Skeletal muscle tissue (tissue), 4 donors: Measurements from ENCODE around the gene TNPO1. TPM values are rescaled to one million over a fixed set of nuclear protein-coding genes. Genes with fewer than 3 reads are reported as not detected.
"Not testable (repeated sequence)": the region's sequence is repeated elsewhere in the genome, so short reads cannot be mapped to it uniquely, and the experiment has no call there.

Experiments
- H3K27ac ChIP-seq: one replicate; pipeline ENCODE4 v1.7.0; 2013; ENCODE audit warnings: mild to moderate bottlenecking, low read depth, low read length, inconsistent platforms
- H3K27me3 ChIP-seq, 3 donors: one replicate each; pipeline ENCODE4 v1.7.0; 2013; ENCODE audit warnings: low read length in 3 of 3; ENCODE audit not compliant: control insufficient read depth in 3 of 3, insufficient read depth in 3 of 3
- H3K36me3 ChIP-seq, 3 donors: one replicate each; pipeline ENCODE4 v1.7.0; 2013; ENCODE audit warnings: low read length in 3 of 3; ENCODE audit not compliant: control insufficient read depth in 3 of 3, insufficient read depth in 3 of 3
- H3K4me1 ChIP-seq, 3 donors: one replicate each; pipeline ENCODE4 v1.7.0; 2013; ENCODE audit warnings: low read length in 3 of 3, mild to moderate bottlenecking in 3 of 3; ENCODE audit not compliant: control insufficient read depth in 3 of 3, insufficient read depth in 3 of 3
- H3K4me3 ChIP-seq, 3 donors: one replicate each; pipeline ENCODE4 v1.7.0; 2013; ENCODE audit warnings: low read length in 3 of 3
- H3K9ac ChIP-seq, 3 donors: one replicate each; pipeline ENCODE4 v1.7.0; 2013; ENCODE audit warnings: low read length in 3 of 3, mild to moderate bottlenecking in 3 of 3, moderate library complexity in 2 of 3, low read depth in 1 of 3
- H3K9me3 ChIP-seq, 3 donors: one replicate each; pipeline ENCODE4 v1.7.0; 2013; ENCODE audit warnings: low read length in 3 of 3; ENCODE audit not compliant: control insufficient read depth in 3 of 3
- total RNA-seq: library from RNA; depleted of rRNA; stranded (reverse); fragments of >200 nt; gene quantifications from one replicate; pipeline ENCODE4 v1.2.3, GENCODE V29; 2014
- donor health status: Osteomylitis.

Gene TNPO1
- total RNA-seq, 1 donor from 2014 or later = 111 TPM

DNA sequence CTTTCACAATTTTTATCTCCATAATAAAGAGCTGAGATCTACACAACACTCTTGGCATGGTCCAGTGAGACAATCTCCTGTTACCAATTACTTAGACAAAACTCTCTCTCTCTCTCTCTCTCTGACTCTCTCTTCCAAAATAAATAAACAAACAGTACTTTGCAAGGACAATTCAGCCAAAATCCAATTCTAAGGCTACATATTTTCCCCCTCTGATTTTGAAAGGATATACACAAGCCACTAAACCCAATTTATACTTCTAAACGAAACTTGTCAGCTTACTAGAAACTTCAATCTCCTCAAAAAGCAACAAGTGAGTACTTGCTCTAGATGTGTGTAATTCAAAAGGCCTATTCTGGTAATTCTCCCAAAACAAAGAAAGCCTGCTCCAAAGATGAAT is 26.3 kb upstream of the TNPO1 start:
- Histone ChIP-seq H3K36me3 (no peaks in the 10 kb centered on the region), H3K4me1 (no peaks in the 10 kb centered on the region), H3K27ac (no peak overlapping the region), H3K4me3 (no peak overlapping the region), H3K9ac (no peak overlapping the region), H3K9me3 (no peaks in the 10 kb centered on the region), H3K27me3 (no peaks in the 10 kb centered on the region)

DNA sequence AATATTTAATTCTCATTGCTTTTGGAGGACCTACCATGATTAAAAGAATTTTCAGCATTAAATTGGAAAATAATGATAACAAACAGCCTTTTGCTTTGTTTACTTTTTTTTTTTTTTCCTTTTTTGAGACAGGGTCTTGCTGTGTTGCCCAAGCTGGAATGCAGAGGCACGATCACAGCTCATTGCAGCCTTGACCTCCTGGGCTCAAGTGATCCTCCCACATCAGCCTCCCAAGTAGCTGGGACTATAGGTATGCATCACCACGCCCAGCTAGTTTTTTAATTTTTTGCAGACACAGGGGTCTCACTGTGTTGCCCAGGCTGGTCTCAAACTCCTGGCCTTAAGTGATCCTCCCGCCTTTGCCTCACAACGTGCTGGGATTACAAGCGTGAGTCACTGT is 23.8 kb upstream of the TNPO1 start:
- H3K4me1 ChIP-seq, H3K27ac ChIP-seq, H3K9ac ChIP-seq, H3K36me3 ChIP-seq, H3K27me3 ChIP-seq, H3K9me3 ChIP-seq, H3K4me3 ChIP-seq: not testable (repeated sequence)

DNA sequence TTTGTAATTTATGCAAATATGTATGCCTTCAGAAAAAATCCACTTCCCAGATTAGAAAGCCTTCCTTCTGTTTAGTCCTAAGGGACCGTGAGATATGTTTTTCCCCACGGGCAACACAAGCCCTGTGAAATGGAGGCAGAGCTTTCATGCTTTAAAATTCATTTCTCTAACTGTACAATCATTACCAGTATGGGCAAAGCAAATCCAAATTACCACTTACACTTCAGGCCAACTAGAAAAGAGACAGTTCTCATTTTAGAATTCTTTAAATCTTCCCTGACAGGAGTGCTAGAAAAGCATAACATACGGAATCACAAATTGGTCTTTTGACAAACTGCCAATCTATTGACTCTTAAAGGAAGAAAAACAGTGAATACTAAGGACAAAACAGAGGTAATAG is 20.5 kb upstream of the TNPO1 start:
- Histone ChIP-seq H3K4me3 (no peak overlapping the region), H3K27me3 (no peaks in the 10 kb centered on the region), H3K27ac (no peak overlapping the region), H3K9ac (no peak overlapping the region), H3K4me1 (no peaks in the 10 kb centered on the region), H3K36me3 (no peaks in the 10 kb centered on the region), H3K9me3 (no peaks in the 10 kb centered on the region)

DNA sequence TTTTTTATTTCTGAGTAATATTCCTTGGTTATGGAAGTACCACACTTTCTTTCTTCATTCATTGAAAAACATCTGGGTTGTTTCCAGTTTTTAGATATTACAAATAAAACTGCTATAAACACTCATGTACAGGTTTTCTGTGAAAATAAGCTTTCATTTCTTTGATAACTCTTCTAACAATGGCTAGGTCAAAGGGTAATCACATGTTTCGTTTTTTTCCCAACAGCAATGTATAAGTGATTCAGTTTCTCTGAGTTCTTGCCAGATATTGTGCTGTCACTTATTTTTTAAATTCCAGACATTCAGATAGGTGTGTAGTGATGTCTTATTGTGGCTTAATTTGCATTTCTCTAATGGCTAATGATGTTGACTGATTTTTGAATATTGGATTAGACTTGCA is 16.7 kb upstream of the TNPO1 start:
- no peaks in the 10 kb centered on the region for H3K9me3 ChIP-seq

DNA sequence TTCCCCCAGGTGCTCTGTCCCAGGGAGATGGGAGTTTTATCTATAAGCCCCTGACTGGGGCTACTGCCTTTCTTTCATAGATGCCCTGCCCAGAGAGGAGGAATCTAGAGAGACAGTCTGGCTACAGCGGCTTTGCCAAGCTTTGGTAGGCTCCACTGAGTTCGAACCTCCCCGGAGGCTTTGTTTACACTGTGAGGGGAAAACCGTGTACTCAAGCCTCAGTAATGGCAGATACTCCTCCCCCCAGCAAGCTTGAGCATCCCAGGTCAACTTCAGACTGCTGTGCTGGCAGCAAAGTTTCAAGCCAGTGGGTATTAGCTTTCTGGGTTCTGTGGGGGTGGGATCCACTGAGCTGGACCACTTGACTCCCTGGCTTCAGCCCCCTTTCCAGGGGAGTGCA is 7.8 kb upstream of the TNPO1 start:
- not testable (repeated sequence) for H3K36me3 ChIP-seq, H3K4me1 ChIP-seq, H3K4me3 ChIP-seq, H3K9me3 ChIP-seq, H3K27me3 ChIP-seq, H3K9ac ChIP-seq, H3K27ac ChIP-seq

More for the DNA sequence above, 16.7 kb upstream of the TNPO1 start:
- Histone ChIP-seq H3K36me3 (no peaks in the 10 kb centered on the region), H3K27ac (no peak overlapping the region), H3K9ac (no peak overlapping the region), H3K4me3 (no peak overlapping the region), H3K4me1 (no peaks in the 10 kb centered on the region), H3K27me3 (no peaks in the 10 kb centered on the region)

DNA sequence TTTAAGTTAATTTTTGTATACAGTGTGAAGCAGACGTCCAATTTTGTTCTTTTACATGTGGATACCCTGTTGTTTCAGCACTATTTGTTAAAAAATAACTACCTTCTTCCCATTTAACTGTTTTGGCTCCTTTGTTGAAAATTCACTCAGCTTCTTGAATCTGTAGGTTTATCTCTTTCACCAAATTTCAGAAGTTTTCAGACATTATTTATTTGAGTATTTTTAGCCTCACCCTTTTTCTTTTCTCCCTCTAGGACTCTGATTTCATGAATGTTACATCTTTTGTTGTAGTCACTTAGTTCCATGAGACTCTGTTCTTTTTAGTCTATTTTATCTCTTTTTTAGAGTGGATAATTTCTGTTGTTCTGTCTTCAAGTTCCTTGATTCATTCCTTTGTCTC is 4.6 kb upstream of the TNPO1 start:
- Histone ChIP-seq H3K9ac (no peak overlapping the region), H3K4me1 (peaks cover 0 to 7% (median 0%) of the 10 kb centered on the region in 3 donors), H3K27me3 (no peaks in the 10 kb centered on the region)

DNA sequence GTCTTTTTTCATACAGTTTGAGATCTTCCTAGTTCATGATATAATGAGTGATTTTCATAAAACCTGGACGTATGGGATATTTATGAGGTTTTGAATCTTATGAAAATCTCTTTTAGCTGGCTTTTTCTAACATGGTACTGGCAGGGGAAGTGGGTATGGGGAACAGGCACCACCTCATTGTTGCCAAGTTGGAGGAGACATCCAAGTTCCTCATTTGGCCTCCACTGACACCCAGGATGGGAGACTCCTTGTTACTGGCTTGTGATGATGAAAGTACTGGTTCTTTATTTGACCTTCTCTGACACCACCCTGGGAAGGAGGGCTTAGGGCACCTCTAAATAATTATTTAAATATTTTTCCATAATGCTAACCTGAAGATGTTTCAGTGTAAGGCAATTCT is 4.0 kb upstream of the TNPO1 start:
- H3K27me3 ChIP-seq = no peaks in the 10 kb centered on the region
- no peaks in the 10 kb centered on the region for H3K9me3 ChIP-seq
- no peaks in the 10 kb centered on the region for H3K36me3 ChIP-seq
- no peak overlapping the region for H3K4me3 ChIP-seq
- no peak overlapping the region for H3K9ac ChIP-seq
- no peak overlapping the region for H3K27ac ChIP-seq
- H3K4me1 ChIP-seq = peaks cover 0 to 7% (median 0%) of the 10 kb centered on the region in 3 donors

More for the DNA sequence above, 4.6 kb upstream of the TNPO1 start:
- Histone ChIP-seq H3K36me3 (no peaks in the 10 kb centered on the region), H3K27ac (no peak overlapping the region), H3K9me3 (no peaks in the 10 kb centered on the region), H3K4me3 (no peak overlapping the region)

DNA sequence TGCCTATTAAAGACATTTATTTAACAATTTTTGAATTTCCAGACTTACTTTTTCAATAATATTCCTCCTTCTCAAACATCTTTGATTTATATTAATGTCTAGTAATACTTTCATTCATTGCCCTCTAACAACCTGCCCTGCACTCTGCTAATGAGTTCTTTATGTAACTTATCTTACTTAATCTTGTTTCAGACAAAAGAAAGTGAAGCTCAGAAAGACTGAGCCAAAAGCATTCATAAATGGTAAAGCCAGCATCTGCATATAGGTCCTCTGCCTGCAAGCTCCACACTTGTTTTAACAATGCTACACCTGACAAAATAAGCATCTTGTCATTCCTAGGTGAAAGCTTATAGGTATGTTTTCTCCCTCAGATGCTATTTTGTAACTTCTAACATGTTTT is 2.4 kb upstream of the TNPO1 start:
- Histone ChIP-seq H3K4me1 (peaks cover 6 to 15% (median 6%) of the 10 kb centered on the region in 3 donors), H3K9me3 (no peaks in the 10 kb centered on the region), H3K36me3 (no peaks in the 10 kb centered on the region), H3K9ac (no peak overlapping the region), H3K4me3 (no peak overlapping the region), H3K27me3 (no peaks in the 10 kb centered on the region), H3K27ac (no peak overlapping the region)

DNA sequence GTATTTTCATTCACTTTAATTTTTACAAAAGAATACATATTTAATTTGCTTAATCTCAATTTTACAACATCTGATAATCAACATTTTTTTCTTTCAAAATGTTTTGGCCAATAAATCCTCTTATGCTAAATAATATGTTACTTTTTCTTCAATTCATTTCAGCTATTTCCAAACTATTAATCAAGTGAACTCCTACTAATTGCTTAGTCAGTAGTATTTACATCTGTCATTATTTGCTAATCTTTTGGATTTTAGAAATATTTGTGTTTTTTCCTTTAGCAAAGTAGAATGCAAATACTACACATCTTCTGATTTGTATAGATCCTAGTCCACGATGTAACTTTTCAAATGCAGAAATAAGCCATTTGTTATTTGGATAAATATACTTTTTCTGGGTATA is 1.6 kb upstream of the TNPO1 start:
- Histone ChIP-seq H3K9me3 (no peaks in the 10 kb centered on the region), H3K36me3 (no peaks in the 10 kb centered on the region), H3K27ac (peak overlapping the region; percentile 98), H3K4me3 (no peak overlapping the region), H3K9ac (peak overlapping the region in 2 of 3 donors; percentile 44 to 97), H3K27me3 (no peaks in the 10 kb centered on the region), H3K4me1 (peaks cover 7 to 15% (median 8%) of the 10 kb centered on the region in 3 donors)

DNA sequence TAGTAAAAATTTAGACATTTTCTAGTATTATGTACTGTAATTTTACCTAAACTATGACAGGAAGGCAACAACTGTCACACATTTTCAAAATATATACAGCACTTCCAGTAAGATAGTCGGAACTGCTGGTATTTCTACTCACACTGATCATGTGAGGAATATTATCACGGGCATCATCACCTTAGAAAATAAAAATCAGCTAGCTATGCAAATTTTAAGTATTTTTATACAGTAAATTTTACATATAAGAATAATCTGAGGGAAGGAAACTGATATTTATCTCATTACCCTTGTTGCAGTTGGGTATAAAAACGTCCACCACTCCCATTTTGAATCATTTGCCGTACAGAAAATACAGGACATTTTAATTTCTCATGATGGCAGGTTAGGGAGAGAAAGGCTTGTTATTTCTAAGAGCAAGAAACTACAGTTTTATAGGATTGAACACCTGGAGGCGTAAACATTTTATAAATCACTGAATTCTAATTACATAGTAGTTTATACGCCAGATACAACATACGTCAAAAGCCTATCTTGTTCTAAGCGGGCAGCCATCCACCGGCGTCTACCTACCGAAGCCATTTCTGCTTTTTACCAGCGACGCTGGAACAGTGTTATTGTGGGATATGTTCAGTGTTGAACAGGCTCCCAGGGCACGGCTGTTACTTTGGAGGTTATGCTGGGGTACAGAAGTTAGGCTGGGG is 729 bp upstream of the TNPO1 start:
- peak overlapping the region; percentile 97 to 98 (median 97) for H3K9ac ChIP-seq
- H3K27me3 ChIP-seq = no peaks in the 10 kb centered on the region
- H3K4me1 ChIP-seq = peaks cover 7 to 15% (median 8%) of the 10 kb centered on the region in 3 donors
- peak overlapping the region; percentile 98 for H3K27ac ChIP-seq
- H3K36me3 ChIP-seq = no peaks in the 10 kb centered on the region
- H3K9me3 ChIP-seq = no peaks in the 10 kb centered on the region
- H3K4me3 ChIP-seq = peak overlapping the region; percentile 90 to 97 (median 90)
